ENCODE measurements around the gene DIS3L. TPM values are rescaled to one million over a fixed set of nuclear protein-coding genes. Genes with fewer than 3 reads are reported as not detected.

DIS3L gene
- total and polyA plus RNA-seq, 2 of the 4 experiments (the other 2 are of a cell fraction), result 5.1 to 14.5 TPM

DNA sequence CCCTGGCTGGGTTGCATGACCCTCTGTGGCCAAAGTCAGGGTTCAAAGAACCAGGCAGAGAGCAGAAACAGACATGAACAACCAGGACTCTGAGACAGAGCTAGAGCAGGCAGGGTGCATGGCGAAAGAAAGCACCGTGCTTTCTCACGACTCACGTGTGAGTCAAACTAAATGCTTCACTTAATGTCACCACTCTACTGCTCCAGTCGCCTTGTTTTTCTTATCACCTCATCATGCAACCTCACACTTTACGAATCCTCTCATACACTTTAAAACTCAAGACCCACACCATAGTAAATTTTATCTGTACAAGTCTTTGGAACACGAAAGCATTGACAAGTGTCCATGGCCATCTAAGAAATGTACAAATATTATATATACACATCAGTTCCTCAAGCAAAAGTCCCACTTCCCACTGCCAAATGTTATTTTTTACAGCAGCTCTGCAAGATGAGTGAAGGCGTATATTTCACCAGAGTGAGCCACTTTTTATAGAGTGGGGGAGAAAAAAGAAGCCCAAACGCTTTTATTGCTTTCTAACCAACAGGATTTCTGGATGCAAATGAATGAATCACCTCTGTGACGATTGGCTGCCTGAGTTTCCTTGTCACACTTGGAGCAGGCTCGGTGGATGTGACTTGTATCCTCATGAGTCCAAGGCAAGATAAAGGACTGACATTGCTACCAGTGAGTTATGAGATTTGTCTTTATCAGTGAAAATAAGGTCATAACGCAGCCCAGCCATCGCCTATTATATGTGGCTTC is 23.9 kb upstream of the DIS3L start:
- no peak overlapping the region for H3K4me3 ChIP-seq (ENCODE audit: insufficient read depth, low read depth, low read length)
- peaks cover 30% of the 10 kb centered on the region for H3K27me3 ChIP-seq (ENCODE audit: control insufficient read depth, insufficient read depth, low read length)
- H3K23ac ChIP-seq (ENCODE audit: low read depth, low read length), result no peak overlapping the region
- H4K91ac ChIP-seq (ENCODE audit: insufficient read depth, low read depth, low read length), result no peak overlapping the region
- H2AK5ac ChIP-seq (ENCODE audit: low read depth, low read length), result no peak overlapping the region
- H2BK20ac ChIP-seq (ENCODE audit: low read depth, low read length), result no peak overlapping the region
- no peaks in the 10 kb centered on the region for H4K20me1 ChIP-seq (ENCODE audit: insufficient read depth, low read length)
- H2AK9ac ChIP-seq (replicated peaks; ENCODE audit: low read depth, low read length, poor library complexity), result no peak overlapping the region
- no peak overlapping the region for H3K27ac ChIP-seq (ENCODE audit: insufficient read depth, low read length)
- H3K9ac ChIP-seq (ENCODE audit: low read depth, low read length), result no peak overlapping the region
- intact Hi-C loops (cut with micrococcal nuclease), result loop anchor here (10.0 kb wide), 1 partner anchor 65 kb away; no protein-coding TSS in a partner anchor
- no peaks in the 10 kb centered on the region for H3K79me1 ChIP-seq (ENCODE audit: low read depth in 1 of 2, low read length in 2 of 2)
- 0 out of 2 replicates have a peak, but pooled peaks have one; percentile 45 for TF ChIP-seq BHLHE40 (IDR thresholded peaks at IDR 0.05; ENCODE audit: low read depth, low read length)
- TF ChIP-seq, protein P1, sequence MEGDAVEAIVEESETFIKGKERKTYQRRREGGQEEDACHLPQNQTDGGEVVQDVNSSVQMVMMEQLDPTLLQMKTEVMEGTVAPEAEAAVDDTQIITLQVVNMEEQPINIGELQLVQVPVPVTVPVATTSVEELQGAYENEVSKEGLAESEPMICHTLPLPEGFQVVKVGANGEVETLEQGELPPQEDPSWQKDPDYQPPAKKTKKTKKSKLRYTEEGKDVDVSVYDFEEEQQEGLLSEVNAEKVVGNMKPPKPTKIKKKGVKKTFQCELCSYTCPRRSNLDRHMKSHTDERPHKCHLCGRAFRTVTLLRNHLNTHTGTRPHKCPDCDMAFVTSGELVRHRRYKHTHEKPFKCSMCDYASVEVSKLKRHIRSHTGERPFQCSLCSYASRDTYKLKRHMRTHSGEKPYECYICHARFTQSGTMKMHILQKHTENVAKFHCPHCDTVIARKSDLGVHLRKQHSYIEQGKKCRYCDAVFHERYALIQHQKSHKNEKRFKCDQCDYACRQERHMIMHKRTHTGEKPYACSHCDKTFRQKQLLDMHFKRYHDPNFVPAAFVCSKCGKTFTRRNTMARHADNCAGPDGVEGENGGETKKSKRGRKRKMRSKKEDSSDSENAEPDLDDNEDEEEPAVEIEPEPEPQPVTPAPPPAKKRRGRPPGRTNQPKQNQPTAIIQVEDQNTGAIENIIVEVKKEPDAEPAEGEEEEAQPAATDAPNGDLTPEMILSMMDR (conservative IDR thresholded peaks at IDR 0.05; ENCODE audit: low read depth, low read length), result no peak
- TF ChIP-seq FOS (IDR thresholded peaks at IDR 0.05; ENCODE audit: low read depth, low read length), result no peak
- TF ChIP-seq SMC3 (IDR thresholded peaks at IDR 0.05; ENCODE audit: low read depth, low read length), result no peak
- TF ChIP-seq MAZ (IDR thresholded peaks at IDR 0.05; ENCODE audit: borderline replicate concordance, low read depth, low read length), result no peak
- TF ChIP-seq USF2 (IDR thresholded peaks at IDR 0.05; ENCODE audit: low read depth, low read length), result no peak
- no peak for TF ChIP-seq ELK1 (IDR thresholded peaks at IDR 0.05; ENCODE audit: borderline replicate concordance, low read depth, low read length)
- no peak for TF ChIP-seq MXI1 (IDR thresholded peaks at IDR 0.05; ENCODE audit: borderline replicate concordance, low read depth, low read length)
- TF ChIP-seq RAD21 (IDR thresholded peaks at IDR 0.05; ENCODE audit: low read length), result no peak
- no peak overlapping the region for H4K5ac ChIP-seq (ENCODE audit: low read depth, low read length)
- ATAC-seq (ENCODE audit: low read depth) (peak; percentile 81), DNase-seq (peak; percentile 71)
- no peak overlapping the region for H2BK120ac ChIP-seq (ENCODE audit: low read depth, low read length)
- dilution Hi-C loops (cut with HindIII; ENCODE audit: low sequenced_read_pairs, unreplicated experiment), result no loop called here
- POLR2A ChIA-PET (ENCODE audit: unreplicated experiment), result no interaction called here
- WGBS, 2 experiments (ENCODE audit: extremely low coverage in 2 of 2, insufficient read length in 1 of 2), result 6% methylated on average over 5 of the region's 13 CpGs; no CpG with 5 or more reads in 1 of the 2 experiments
- CTCF ChIA-PET, result no interaction called here
- in situ Hi-C loops (cut with MboI; ENCODE audit: low sequenced_read_pairs), result no loop called here
- H3K56ac ChIP-seq (ENCODE audit: extremely low read depth, insufficient read depth, low read length), result no peak overlapping the region
- H4K8ac ChIP-seq (ENCODE audit: low read depth in 2 of 2, low read length in 2 of 2), result no peak overlapping the region
- H3K14ac ChIP-seq (replicated peaks; ENCODE audit: low read depth, low read length), result no peak overlapping the region
- no peak overlapping the region for H2BK15ac ChIP-seq (ENCODE audit: low read depth, low read length)
- H3K4me1 ChIP-seq (ENCODE audit: control insufficient read depth, insufficient read depth, low read length), result no peaks in the 10 kb centered on the region
- peak overlapping the region; percentile 34 for H2AFZ ChIP-seq (replicated peaks; ENCODE audit: low read length, poor library complexity)
- no peak overlapping the region for H3K4ac ChIP-seq (ENCODE audit: low read depth, low read length)
- BruUV-seq (replicated peaks), result no TSS peak
- no peak overlapping the region for H3K18ac ChIP-seq (ENCODE audit: low read depth, low read length)
- H3K9me1 ChIP-seq (ENCODE audit: insufficient read depth, low read length), result no peaks in the 10 kb centered on the region; the same call in 1 of the 2 replicates
- no peaks in the 10 kb centered on the region for H3K9me3 ChIP-seq (ENCODE audit: control insufficient read depth, insufficient read depth, low read length)
- no peak overlapping the region for H2BK5ac ChIP-seq (ENCODE audit: low read depth, low read length, poor library complexity, severe bottlenecking)
- no peaks in the 10 kb centered on the region for H3K36me3 ChIP-seq (ENCODE audit: control insufficient read depth, insufficient read depth, low read length)
- peak overlapping the region; percentile 13 for H3K4me2 ChIP-seq (ENCODE audit: low read depth, low read length)

Data from IMR-90 (cell line).